ENCODE measurements around the gene RECQL5. TPM values are rescaled to one million over a fixed set of nuclear protein-coding genes. Genes with fewer than 3 reads are reported as not detected.

The RECQL5 gene
- total and polyA plus RNA-seq, 10 donors, result 25.7 to 51.0 (median 38.6) TPM

DNA sequence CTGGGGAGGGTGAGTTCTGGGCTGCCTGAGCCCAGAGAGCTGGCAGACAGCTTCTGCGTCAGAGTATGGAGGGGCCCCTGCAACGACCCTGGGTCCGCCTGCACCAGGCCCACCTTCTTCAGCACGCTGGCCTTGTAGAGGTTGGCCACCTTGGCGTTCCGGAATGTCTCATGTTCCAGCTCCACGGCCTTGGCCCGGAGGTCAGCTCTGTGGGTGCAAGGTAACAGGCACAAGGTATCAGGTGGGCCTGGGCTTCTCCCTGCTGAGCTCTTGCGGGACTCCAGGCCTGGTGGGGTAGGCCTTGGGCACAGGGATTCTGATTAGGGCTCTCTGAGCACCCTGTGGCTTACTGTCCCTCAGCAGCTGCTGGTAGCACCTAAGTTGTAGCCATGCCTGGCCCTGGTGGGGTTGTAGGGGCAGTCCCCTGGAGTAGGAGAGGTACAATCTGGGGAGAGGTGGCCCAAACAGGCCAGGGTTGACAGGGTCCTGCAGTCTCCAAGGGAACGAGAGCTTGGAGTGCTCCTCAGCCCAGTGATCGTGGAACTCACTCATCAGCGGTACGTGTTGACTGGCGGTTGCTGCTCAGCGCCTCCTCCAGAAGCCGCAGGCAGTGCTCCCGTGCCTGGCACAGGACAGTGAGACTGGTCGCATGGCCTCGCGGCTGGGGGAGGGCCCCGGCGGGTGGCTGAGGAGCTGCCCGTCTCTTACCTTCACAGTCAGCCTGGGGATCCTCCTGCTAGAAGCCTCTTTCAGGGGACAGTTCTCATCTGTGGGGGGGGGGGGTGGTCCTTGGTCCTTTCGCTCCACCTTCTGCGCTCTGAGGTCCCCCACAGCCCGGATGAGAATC lies 36.7 kb downstream of the RECQL5 start:
- intact Hi-C loops (cut with DNase I; ENCODE audit: low total_unique reads), result no loop called here
- DNase-seq, result peak; percentile 64
- TF ChIP-seq CTCF (IDR thresholded peaks at IDR 0.05 in 8 of 11, conservative IDR thresholded peaks at IDR 0.05 in 3 of 11) (no peak), POLR2AphosphoS5 (IDR thresholded peaks at IDR 0.05) (peak in 2 of 3 donors; percentile 10 to 16)
- Histone ChIP-seq H3K27ac (no peak overlapping the region), H3K36me3 (peaks cover 0 to 65% (median 31%) of the 10 kb centered on the region in 6 donors), H3K4me3 (no peak overlapping the region), H3K27me3 (replicated peaks in 1 of 7) (no peaks in the 10 kb centered on the region), H3K4me1 (peaks cover 14 to 29% (median 21%) of the 10 kb centered on the region in 6 donors), H3K9me3 (no peaks in the 10 kb centered on the region)
- 84 to 92% (median 87%) methylated on average over 16 to 26 of the region's 26 CpGs for WGBS, 5 donors

- TF ChIP-seq CTCF (IDR thresholded peaks at IDR 0.05 in 8 of 11, conservative IDR thresholded peaks at IDR 0.05 in 3 of 11) (no peak), POLR2A (IDR thresholded peaks at IDR 0.05) (no peak), POLR2AphosphoS5 (IDR thresholded peaks at IDR 0.05) (peak in 1 of 3 donors; percentile 38)
- 61 to 93% (median 79%) methylated on average over 2 to 14 of the region's 14 CpGs for WGBS, 5 donors
- DNase-seq, result no peak
- H3K4me3 ChIP-seq, result no peak overlapping the region
- peaks cover 0 to 76% (median 42%) of the 10 kb centered on the region in 6 donors for H3K36me3 ChIP-seq
- H3K9me3 ChIP-seq, result no peaks in the 10 kb centered on the region
- intact Hi-C loops (cut with DNase I; ENCODE audit: low total_unique reads), result no loop called here
- H3K4me1 ChIP-seq, result peaks cover 12 to 23% (median 17%) of the 10 kb centered on the region in 6 donors
- H3K27ac ChIP-seq, result no peak overlapping the region
- H3K27me3 ChIP-seq (replicated peaks in 1 of 7), result no peaks in the 10 kb centered on the region
Measured at GRCh38 chr17:75629157-75629556, 37.8 kb downstream of the RECQL5 start.

DNA sequence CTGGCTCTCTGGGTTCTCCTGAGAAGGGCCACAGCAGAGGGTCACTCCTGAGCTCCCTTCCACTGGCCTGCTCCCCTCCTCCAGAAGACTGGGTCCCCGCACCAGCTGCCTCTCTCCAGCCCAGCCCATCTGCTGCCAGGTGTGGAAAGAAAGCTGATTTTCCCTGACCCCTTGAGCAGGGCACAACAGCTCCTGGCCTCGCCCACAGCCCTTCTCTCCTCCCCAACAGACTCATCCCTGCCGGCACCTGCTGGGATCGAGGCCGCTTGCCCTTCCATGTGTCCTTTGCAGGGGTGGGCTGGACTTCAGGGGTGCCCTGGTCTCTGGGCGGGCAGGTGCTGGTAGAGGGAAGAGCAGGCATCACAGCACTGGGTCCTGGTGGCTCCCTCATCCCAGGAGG lies 38.5 kb downstream of the RECQL5 start:
- Histone ChIP-seq H3K9me3 (no peaks in the 10 kb centered on the region), H3K27ac (no peak overlapping the region), H3K4me1 (peaks cover 5 to 16% (median 10%) of the 10 kb centered on the region in 6 donors), H3K36me3 (peaks cover 0 to 83% (median 48%) of the 10 kb centered on the region in 6 donors), H3K27me3 (replicated peaks in 1 of 7) (no peaks in the 10 kb centered on the region), H3K4me3 (no peak overlapping the region)
- 91 to 100% (median 92%) methylated on average over 4 to 6 of the region's 6 CpGs for WGBS, 5 donors
- DNase-seq, result no peak
- intact Hi-C loops (cut with DNase I; ENCODE audit: low total_unique reads), result no loop called here
- TF ChIP-seq CTCF (IDR thresholded peaks at IDR 0.05 in 8 of 11, conservative IDR thresholded peaks at IDR 0.05 in 3 of 11) (no peak), POLR2AphosphoS5 (IDR thresholded peaks at IDR 0.05) (peak in 1 of 3 donors; percentile 43), POLR2A (IDR thresholded peaks at IDR 0.05) (no peak)

- no peak overlapping the region for H3K27ac ChIP-seq
- H3K4me1 ChIP-seq, result peaks cover 0 to 5% (median 0%) of the 10 kb centered on the region in 6 donors
- DNase-seq, result no peak
- intact Hi-C loops (cut with DNase I; ENCODE audit: low total_unique reads), result no loop called here
- no peaks in the 10 kb centered on the region for H3K27me3 ChIP-seq (replicated peaks in 1 of 7)
- no peaks in the 10 kb centered on the region for H3K9me3 ChIP-seq
- TF ChIP-seq POLR2A (IDR thresholded peaks at IDR 0.05), result no peak
- no peak for TF ChIP-seq CTCF (IDR thresholded peaks at IDR 0.05 in 8 of 11, conservative IDR thresholded peaks at IDR 0.05 in 3 of 11)
- no peak for TF ChIP-seq POLR2AphosphoS5 (IDR thresholded peaks at IDR 0.05)
- no peak overlapping the region for H3K4me3 ChIP-seq
- peaks cover 0 to 96% (median 53%) of the 10 kb centered on the region in 6 donors for H3K36me3 ChIP-seq
- 89 to 100% (median 90%) methylated on average over 4 to 10 of the region's 10 CpGs for WGBS, 5 donors
Measured at GRCh38 chr17:75627094-75627493, 39.9 kb downstream of the RECQL5 start.
